Measurements from ENCODE around the gene KCTD12.

DNA sequence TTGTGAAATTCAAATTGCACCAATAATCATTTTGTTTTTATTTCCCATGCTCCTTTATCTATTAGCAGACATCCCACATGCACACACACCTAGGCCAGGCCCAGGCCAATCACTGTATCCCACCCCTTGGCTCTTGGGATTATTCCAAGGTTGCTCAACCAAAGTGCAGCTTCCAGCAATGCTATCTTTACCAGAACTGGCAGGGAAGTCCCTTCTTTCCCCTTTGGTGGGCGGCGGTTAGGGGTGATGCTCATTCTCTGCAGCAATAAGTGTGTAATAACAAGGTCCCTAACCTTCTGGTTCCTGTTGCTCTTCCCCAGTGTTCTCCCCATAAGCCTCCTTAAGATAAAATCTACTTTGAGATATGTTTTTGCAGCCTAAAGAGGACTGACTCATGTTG, 18.3 kb upstream of the KCTD12 start:
- TF ChIP-seq, protein P1, sequence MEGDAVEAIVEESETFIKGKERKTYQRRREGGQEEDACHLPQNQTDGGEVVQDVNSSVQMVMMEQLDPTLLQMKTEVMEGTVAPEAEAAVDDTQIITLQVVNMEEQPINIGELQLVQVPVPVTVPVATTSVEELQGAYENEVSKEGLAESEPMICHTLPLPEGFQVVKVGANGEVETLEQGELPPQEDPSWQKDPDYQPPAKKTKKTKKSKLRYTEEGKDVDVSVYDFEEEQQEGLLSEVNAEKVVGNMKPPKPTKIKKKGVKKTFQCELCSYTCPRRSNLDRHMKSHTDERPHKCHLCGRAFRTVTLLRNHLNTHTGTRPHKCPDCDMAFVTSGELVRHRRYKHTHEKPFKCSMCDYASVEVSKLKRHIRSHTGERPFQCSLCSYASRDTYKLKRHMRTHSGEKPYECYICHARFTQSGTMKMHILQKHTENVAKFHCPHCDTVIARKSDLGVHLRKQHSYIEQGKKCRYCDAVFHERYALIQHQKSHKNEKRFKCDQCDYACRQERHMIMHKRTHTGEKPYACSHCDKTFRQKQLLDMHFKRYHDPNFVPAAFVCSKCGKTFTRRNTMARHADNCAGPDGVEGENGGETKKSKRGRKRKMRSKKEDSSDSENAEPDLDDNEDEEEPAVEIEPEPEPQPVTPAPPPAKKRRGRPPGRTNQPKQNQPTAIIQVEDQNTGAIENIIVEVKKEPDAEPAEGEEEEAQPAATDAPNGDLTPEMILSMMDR (conservative IDR thresholded peaks at IDR 0.05), result no peak
- TF ChIP-seq ZFX (IDR thresholded peaks at IDR 0.05), result no peak
